IMR-90 (cell line): ENCODE results near the gene PI4K2B.

Experiments used
- CHD1 ChIP-seq: IDR thresholded peaks from 2 replicates; pipeline ENCODE4 v1.6.1; 2012; ENCODE audit warnings: low read depth, low read length, improper control_type of control experiment
- CTCF ChIP-seq: conservative IDR thresholded peaks from 2 replicates; pipeline ENCODE4 v1.5.1; 2012; ENCODE audit warnings: mild to moderate bottlenecking, low read depth, low read length, improper control_type of control experiment
- POLR2A ChIP-seq: IDR thresholded peaks from 2 replicates; pipeline ENCODE4 v1.6.1; 2012; ENCODE audit warnings: mild to moderate bottlenecking, low read depth, low read length
- RAD21 ChIP-seq: IDR thresholded peaks from 2 replicates; pipeline ENCODE4 v1.6.1; 2012; ENCODE audit warnings: low read length, improper control_type of control experiment
- SMC3 ChIP-seq: fragments of 150-350 bp; IDR thresholded peaks from 2 replicates; pipeline ENCODE4 v1.6.1; 2016; ENCODE audit warnings: low read depth, mild to moderate bottlenecking, antibody characterized with exemption, low read length, moderate library complexity
- TF ChIP-seq, protein P1 (sequence below): fragments of 150-350 bp; IDR thresholded peaks from 2 replicates; pipeline ENCODE4 v1.6.1; 2017; ENCODE audit warnings: mild to moderate bottlenecking, antibody characterized with exemption, low read length, low read depth
- TF ChIP-seq, protein P2 (sequence below): fragments of 150-350 bp; IDR thresholded peaks from 2 replicates; pipeline ENCODE4 v1.6.1; 2016; ENCODE audit warnings: low read depth, mild to moderate bottlenecking, low read length, moderate library complexity, borderline replicate concordance

- TF ChIP-seq POLR2A (no peak), CTCF (no peak), CHD1 (no peak), SMC3 (no peak), RAD21 (no peak)
- TF ChIP-seq, protein P1, sequence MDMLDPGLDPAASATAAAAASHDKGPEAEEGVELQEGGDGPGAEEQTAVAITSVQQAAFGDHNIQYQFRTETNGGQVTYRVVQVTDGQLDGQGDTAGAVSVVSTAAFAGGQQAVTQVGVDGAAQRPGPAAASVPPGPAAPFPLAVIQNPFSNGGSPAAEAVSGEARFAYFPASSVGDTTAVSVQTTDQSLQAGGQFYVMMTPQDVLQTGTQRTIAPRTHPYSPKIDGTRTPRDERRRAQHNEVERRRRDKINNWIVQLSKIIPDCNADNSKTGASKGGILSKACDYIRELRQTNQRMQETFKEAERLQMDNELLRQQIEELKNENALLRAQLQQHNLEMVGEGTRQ, result no peak
- TF ChIP-seq, protein P2, sequence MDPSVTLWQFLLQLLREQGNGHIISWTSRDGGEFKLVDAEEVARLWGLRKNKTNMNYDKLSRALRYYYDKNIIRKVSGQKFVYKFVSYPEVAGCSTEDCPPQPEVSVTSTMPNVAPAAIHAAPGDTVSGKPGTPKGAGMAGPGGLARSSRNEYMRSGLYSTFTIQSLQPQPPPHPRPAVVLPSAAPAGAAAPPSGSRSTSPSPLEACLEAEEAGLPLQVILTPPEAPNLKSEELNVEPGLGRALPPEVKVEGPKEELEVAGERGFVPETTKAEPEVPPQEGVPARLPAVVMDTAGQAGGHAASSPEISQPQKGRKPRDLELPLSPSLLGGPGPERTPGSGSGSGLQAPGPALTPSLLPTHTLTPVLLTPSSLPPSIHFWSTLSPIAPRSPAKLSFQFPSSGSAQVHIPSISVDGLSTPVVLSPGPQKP, result no peak
These were observed 49.8 kb upstream of the PI4K2B start for GRCh38 chr4:25184056-25184455.
